ENCODE results near the gene RAI1. TPM values are rescaled to one million over a fixed set of nuclear protein-coding genes. Genes with fewer than 3 reads are reported as not detected.

Gene RAI1
- total and polyA plus RNA-seq, 10 of the 15 experiments (the other 5 are each of a cell fraction or from before 2014, with no cell fraction given), result 0.66 to 37.7 (median 6.0) TPM

DNA sequence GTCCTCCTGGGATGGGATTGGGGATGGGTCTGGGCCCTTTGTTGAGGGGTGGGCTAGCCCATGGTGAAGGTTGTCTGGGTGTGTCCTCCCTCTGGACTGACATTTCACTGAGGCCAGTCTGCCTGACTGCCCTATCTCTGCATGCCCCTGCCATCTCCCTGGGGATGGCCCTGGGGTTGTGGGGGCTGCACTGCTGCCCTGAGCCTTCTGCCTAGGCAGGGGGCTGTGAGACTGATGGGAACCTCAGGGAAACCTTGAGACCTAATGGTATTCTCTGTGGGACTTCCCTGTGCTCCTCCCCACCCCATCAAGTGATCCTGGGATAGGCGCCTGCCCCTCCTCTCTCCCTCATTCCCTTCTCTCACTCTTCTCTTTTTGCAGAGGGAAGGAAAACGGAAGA lies 19.9 kb downstream of the RAI1 start:
- in situ Hi-C loops (cut with MboI) (no loop called here), intact Hi-C loops (cut with micrococcal nuclease; ENCODE audit: unreplicated experiment) (no loop called here)
- no peak overlapping the region for H3K27ac ChIP-seq (ENCODE audit: control insufficient read depth, insufficient read depth)
- no peaks in the 10 kb centered on the region for H3K27me3 ChIP-seq (replicated peaks in 1 of 2; ENCODE audit: control insufficient read depth in 2 of 2, insufficient read depth in 2 of 2, low read length in 1 of 2)
- H3K4me1 ChIP-seq (ENCODE audit: control insufficient read depth, insufficient read depth, low read length), result peaks cover 8% of the 10 kb centered on the region; the same call in 1 of the 2 replicates
- 0 out of 2 replicates have a peak, but pooled peaks cover 3% of the 10 kb centered on the region for H4K20me1 ChIP-seq (ENCODE audit: control insufficient read depth, insufficient read depth)
- DNase-seq (ENCODE audit: low read depth, low spot score) (no peak), ATAC-seq (no peak), FAIRE-seq (no peak)
- ChIA-PET RAD21 (ENCODE audit: unreplicated experiment) (no interaction called here), SMC1A (ENCODE audit: uncharacterized antibody, unreplicated experiment) (no interaction called here), CTCF (no interaction called here), POLR2A (no interaction called here)
- no TSS peak for BruUV-seq (replicated peaks)
- H3K4me3 ChIP-seq, result no peak overlapping the region
- H3K4me2 ChIP-seq (ENCODE audit: control insufficient read depth, insufficient read depth), result no peak overlapping the region
- H2AFZ ChIP-seq (ENCODE audit: control insufficient read depth, low read depth, low read length), result no peak overlapping the region
- peaks cover 5 to 7% of the 10 kb centered on the region in 2 experiments; a peak in 3 of 4 replicates for H3K36me3 ChIP-seq (ENCODE audit: control insufficient read depth in 2 of 2, insufficient read depth in 2 of 2, low read length in 1 of 2)
- WGBS (ENCODE audit: insufficient coverage, insufficient replicate concordance, low lambda C conversion rate, missing lambda C conversion rate), result 90% methylated on average over 2 of the region's 2 CpGs
- peaks cover 50% of the 10 kb centered on the region for H3K79me2 ChIP-seq (ENCODE audit: control insufficient read depth, insufficient read depth, low read length)
- H3K9ac ChIP-seq (ENCODE audit: control insufficient read depth, insufficient read depth, low read length), result no peak overlapping the region
- no peaks in the 10 kb centered on the region for H3K9me3 ChIP-seq (replicated peaks; ENCODE audit: control insufficient read depth, insufficient read depth, low read length)
- TF ChIP-seq, protein P1, sequence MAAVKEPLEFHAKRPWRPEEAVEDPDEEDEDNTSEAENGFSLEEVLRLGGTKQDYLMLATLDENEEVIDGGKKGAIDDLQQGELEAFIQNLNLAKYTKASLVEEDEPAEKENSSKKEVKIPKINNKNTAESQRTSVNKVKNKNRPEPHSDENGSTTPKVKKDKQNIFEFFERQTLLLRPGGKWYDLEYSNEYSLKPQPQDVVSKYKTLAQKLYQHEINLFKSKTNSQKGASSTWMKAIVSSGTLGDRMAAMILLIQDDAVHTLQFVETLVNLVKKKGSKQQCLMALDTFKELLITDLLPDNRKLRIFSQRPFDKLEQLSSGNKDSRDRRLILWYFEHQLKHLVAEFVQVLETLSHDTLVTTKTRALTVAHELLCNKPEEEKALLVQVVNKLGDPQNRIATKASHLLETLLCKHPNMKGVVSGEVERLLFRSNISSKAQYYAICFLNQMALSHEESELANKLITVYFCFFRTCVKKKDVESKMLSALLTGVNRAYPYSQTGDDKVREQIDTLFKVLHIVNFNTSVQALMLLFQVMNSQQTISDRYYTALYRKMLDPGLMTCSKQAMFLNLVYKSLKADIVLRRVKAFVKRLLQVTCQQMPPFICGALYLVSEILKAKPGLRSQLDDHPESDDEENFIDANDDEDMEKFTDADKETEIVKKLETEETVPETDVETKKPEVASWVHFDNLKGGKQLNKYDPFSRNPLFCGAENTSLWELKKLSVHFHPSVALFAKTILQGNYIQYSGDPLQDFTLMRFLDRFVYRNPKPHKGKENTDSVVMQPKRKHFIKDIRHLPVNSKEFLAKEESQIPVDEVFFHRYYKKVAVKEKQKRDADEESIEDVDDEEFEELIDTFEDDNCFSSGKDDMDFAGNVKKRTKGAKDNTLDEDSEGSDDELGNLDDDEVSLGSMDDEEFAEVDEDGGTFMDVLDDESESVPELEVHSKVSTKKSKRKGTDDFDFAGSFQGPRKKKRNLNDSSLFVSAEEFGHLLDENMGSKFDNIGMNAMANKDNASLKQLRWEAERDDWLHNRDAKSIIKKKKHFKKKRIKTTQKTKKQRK (IDR thresholded peaks at IDR 0.05; ENCODE audit: low read depth, low read length), result no peak
- no peak for TF ChIP-seq STAT1 (conservative IDR thresholded peaks at IDR 0.05)
- no peak for TF ChIP-seq MTA2 (IDR thresholded peaks at IDR 0.05; ENCODE audit: low read depth)
- TF ChIP-seq, protein P2, sequence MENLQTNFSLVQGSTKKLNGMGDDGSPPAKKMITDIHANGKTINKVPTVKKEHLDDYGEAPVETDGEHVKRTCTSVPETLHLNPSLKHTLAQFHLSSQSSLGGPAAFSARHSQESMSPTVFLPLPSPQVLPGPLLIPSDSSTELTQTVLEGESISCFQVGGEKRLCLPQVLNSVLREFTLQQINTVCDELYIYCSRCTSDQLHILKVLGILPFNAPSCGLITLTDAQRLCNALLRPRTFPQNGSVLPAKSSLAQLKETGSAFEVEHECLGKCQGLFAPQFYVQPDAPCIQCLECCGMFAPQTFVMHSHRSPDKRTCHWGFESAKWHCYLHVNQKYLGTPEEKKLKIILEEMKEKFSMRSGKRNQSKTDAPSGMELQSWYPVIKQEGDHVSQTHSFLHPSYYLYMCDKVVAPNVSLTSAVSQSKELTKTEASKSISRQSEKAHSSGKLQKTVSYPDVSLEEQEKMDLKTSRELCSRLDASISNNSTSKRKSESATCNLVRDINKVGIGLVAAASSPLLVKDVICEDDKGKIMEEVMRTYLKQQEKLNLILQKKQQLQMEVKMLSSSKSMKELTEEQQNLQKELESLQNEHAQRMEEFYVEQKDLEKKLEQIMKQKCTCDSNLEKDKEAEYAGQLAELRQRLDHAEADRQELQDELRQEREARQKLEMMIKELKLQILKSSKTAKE (IDR thresholded peaks at IDR 0.05; ENCODE audit: low read depth, poor library complexity, severe bottlenecking), result no peak
- TF ChIP-seq EED (IDR thresholded peaks at IDR 0.05; ENCODE audit: low read depth), result no peak
- TF ChIP-seq ZNF622 (IDR thresholded peaks at IDR 0.05), result no peak
- TF ChIP-seq, protein P3, sequence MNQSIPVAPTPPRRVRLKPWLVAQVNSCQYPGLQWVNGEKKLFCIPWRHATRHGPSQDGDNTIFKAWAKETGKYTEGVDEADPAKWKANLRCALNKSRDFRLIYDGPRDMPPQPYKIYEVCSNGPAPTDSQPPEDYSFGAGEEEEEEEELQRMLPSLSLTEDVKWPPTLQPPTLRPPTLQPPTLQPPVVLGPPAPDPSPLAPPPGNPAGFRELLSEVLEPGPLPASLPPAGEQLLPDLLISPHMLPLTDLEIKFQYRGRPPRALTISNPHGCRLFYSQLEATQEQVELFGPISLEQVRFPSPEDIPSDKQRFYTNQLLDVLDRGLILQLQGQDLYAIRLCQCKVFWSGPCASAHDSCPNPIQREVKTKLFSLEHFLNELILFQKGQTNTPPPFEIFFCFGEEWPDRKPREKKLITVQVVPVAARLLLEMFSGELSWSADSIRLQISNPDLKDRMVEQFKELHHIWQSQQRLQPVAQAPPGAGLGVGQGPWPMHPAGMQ (IDR thresholded peaks at IDR 0.05; ENCODE audit: borderline replicate concordance), result no peak
- TF ChIP-seq, protein P4, sequence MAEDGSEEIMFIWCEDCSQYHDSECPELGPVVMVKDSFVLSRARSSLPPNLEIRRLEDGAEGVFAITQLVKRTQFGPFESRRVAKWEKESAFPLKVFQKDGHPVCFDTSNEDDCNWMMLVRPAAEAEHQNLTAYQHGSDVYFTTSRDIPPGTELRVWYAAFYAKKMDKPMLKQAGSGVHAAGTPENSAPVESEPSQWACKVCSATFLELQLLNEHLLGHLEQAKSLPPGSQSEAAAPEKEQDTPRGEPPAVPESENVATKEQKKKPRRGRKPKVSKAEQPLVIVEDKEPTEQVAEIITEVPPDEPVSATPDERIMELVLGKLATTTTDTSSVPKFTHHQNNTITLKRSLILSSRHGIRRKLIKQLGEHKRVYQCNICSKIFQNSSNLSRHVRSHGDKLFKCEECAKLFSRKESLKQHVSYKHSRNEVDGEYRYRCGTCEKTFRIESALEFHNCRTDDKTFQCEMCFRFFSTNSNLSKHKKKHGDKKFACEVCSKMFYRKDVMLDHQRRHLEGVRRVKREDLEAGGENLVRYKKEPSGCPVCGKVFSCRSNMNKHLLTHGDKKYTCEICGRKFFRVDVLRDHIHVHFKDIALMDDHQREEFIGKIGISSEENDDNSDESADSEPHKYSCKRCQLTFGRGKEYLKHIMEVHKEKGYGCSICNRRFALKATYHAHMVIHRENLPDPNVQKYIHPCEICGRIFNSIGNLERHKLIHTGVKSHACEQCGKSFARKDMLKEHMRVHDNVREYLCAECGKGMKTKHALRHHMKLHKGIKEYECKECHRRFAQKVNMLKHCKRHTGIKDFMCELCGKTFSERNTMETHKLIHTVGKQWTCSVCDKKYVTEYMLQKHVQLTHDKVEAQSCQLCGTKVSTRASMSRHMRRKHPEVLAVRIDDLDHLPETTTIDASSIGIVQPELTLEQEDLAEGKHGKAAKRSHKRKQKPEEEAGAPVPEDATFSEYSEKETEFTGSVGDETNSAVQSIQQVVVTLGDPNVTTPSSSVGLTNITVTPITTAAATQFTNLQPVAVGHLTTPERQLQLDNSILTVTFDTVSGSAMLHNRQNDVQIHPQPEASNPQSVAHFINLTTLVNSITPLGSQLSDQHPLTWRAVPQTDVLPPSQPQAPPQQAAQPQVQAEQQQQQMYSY (CRISPR knock-in tag; IDR thresholded peaks at IDR 0.05), result no peak
- TF ChIP-seq, protein P5, sequence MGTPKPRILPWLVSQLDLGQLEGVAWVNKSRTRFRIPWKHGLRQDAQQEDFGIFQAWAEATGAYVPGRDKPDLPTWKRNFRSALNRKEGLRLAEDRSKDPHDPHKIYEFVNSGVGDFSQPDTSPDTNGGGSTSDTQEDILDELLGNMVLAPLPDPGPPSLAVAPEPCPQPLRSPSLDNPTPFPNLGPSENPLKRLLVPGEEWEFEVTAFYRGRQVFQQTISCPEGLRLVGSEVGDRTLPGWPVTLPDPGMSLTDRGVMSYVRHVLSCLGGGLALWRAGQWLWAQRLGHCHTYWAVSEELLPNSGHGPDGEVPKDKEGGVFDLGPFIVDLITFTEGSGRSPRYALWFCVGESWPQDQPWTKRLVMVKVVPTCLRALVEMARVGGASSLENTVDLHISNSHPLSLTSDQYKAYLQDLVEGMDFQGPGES (IDR thresholded peaks at IDR 0.05), result no peak
- TF ChIP-seq MEF2B (IDR thresholded peaks at IDR 0.05; ENCODE audit: partially characterized antibody, poor library complexity, severe bottlenecking), result no peak
- TF ChIP-seq ZSCAN29 (IDR thresholded peaks at IDR 0.05), result no peak
- no peak for TF ChIP-seq WRNIP1 (IDR thresholded peaks at IDR 0.05; ENCODE audit: borderline replicate concordance, low read depth, low read length)
- TF ChIP-seq MYB (IDR thresholded peaks at IDR 0.05; ENCODE audit: borderline replicate concordance, low read depth, low read length), result no peak
